ENCODE results near the gene PDIA2. TPM values are rescaled to one million over a fixed set of nuclear protein-coding genes. Genes with fewer than 3 reads are reported as not detected.

PDIA2 gene
- total and polyA plus RNA-seq, 2 experiments from 2014 or later = not detected

DNA sequence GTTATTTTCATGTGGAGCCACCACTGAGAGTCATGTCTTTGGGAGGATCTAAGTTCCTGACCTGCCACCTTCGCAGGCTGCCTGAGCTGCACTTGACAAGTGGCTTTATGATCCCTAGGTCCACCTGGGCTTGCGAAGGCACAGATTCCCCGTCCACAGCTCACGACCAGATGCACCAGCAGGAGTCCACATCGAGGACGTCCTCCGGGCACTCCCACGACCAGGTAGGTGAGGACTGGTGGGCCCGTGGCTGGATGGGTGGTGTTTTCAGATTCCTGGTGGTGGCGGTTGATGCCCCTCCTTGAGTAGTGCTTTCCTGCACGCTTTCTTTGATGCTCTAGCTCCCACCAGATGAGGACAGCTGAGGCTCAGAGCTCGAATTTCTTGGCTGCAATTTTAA is 33.5 kb upstream of the PDIA2 start:
- Histone ChIP-seq H3K4me3 (no peak overlapping the region), H3F3A (ENCODE audit: insufficient read depth) (no peaks in the 10 kb centered on the region), H3K27ac (no peak overlapping the region), H3K27me3 (replicated peaks; ENCODE audit: insufficient read depth) (no peaks in the 10 kb centered on the region), H3K9me2 (ENCODE audit: insufficient read depth) (no peaks in the 10 kb centered on the region), H3K79me2 (ENCODE audit: insufficient read depth) (peaks cover 23% of the 10 kb centered on the region; the same call in 1 of the 2 replicates), H3K4me2 (ENCODE audit: unreplicated experiment) (no peak overlapping the region), H4K20me1 (ENCODE audit: insufficient read depth) (no peaks in the 10 kb centered on the region), H3K4me1 (ENCODE audit: insufficient read depth) (no peaks in the 10 kb centered on the region), H3K36me3 (ENCODE audit: low read depth) (peaks cover 3% of the 10 kb centered on the region; the same call in 1 of the 2 replicates), H2AFZ (no peak overlapping the region), H3K9ac (no peak overlapping the region), H3K9me3 (ENCODE audit: low read depth) (no peaks in the 10 kb centered on the region)
- DNase-seq = no peak
- no peak for TF ChIP-seq EZH2phosphoT487 (IDR thresholded peaks at IDR 0.05; ENCODE audit: insufficient read depth, low read depth)
- TF ChIP-seq EZH2 (IDR thresholded peaks at IDR 0.05; ENCODE audit: insufficient read depth, poor library complexity, severe bottlenecking) = no peak
- in situ Hi-C loops (cut with MboI) = no loop called here
- 82 to 87% methylated on average over 12 of the region's 12 CpGs for WGBS, 2 experiments (ENCODE audit: low coverage in 1 of 2, low lambda C conversion rate in 2 of 2, missing lambda C conversion rate in 2 of 2)

DNA sequence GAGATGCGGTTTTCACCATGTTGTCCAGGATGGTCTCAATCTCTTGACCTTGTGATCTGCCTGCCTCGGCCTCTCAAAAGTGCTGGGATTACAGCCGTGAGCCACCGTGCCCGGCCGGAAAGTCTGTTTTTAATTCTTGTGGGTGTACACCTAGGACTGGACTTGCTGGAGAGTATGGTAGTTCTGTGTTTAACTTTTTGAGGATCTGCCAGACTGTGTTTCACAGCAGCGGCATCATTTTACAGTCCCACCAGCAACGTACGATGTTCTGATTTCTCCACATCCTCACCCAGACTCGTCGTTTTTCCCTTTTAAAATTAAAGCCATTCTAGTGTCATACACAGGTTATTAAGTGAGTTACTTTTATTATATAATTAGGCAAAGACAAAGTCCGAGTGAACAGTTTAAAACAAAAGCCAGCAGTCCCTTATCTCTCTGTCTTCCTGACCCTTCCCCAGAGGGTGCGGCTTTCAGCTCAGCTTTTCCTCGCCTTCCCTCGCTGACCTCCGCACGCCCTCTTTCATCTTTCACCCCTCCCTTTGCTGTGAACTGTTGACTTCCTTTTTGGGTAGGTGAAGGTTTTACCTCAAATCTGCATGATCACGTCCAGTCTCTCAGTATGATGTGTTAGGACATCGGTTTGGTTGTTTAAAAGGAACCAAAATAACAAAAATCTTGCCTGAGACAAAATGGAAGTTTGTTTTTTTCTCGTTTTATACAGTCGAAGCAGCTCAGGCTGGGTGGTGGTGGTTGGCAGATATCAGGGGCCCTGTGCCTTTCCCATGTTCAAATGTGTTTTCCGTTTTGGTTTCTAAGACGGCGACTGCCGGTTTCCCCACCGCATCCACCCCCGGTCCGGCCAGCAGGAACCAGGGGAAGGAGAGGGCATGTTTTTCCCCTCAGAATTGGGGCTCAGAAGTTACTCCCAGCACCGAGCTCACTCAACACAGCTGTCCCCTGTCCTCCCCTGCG is 30.3 kb upstream of the PDIA2 start:
- Histone ChIP-seq H3K9me2 (ENCODE audit: insufficient read depth) (no peaks in the 10 kb centered on the region), H4K20me1 (ENCODE audit: insufficient read depth) (no peaks in the 10 kb centered on the region), H3K9ac (no peak overlapping the region), H3K4me1 (ENCODE audit: insufficient read depth) (no peaks in the 10 kb centered on the region), H3K9me3 (ENCODE audit: low read depth) (no peaks in the 10 kb centered on the region), H3K79me2 (ENCODE audit: insufficient read depth) (no peaks in the 10 kb centered on the region), H2AFZ (no peak overlapping the region), H3F3A (ENCODE audit: insufficient read depth) (no peaks in the 10 kb centered on the region), H3K27ac (no peak overlapping the region), H3K4me2 (ENCODE audit: unreplicated experiment) (no peak overlapping the region), H3K27me3 (replicated peaks; ENCODE audit: insufficient read depth) (no peaks in the 10 kb centered on the region), H3K36me3 (ENCODE audit: low read depth) (peaks cover 7% of the 10 kb centered on the region; the same call in 1 of the 2 replicates), H3K4me3 (no peak overlapping the region)
- in situ Hi-C loops (cut with MboI) = no loop called here
- DNase-seq = no peak
- WGBS, 2 experiments (ENCODE audit: low coverage in 1 of 2, low lambda C conversion rate in 2 of 2, missing lambda C conversion rate in 2 of 2) = 92 to 93% methylated on average over 30 of the region's 30 CpGs
- TF ChIP-seq EZH2phosphoT487 (IDR thresholded peaks at IDR 0.05; ENCODE audit: insufficient read depth, low read depth) (no peak), EZH2 (IDR thresholded peaks at IDR 0.05; ENCODE audit: insufficient read depth, poor library complexity, severe bottlenecking) (no peak)

DNA sequence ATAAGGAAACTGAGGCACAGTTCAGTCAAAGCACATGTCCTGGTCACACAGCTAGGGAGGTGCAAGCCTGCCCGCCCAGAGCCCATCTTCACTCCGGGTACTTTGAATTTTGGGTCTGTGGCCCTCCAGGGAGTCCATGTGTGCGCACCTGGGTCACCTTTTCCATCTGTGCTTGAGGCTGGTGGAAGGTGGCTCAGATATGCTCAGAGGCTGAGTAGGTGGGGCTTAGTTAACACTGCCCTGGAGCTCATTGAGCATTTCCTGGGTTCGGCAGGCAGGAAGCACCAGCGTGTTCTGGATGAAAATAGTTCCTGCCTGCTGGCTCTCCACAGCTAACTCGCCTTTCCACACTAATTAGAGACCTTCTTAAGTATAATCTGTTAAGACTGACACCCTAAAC is 29.1 kb upstream of the PDIA2 start:
- no peak overlapping the region for H2AFZ ChIP-seq
- H3K9me2 ChIP-seq (ENCODE audit: insufficient read depth) = no peaks in the 10 kb centered on the region
- no peak overlapping the region for H3K4me3 ChIP-seq
- H3K36me3 ChIP-seq (ENCODE audit: low read depth) = peaks cover 7% of the 10 kb centered on the region; the same call in 1 of the 2 replicates
- no peak overlapping the region for H3K4me2 ChIP-seq (ENCODE audit: unreplicated experiment)
- no peaks in the 10 kb centered on the region for H3K9me3 ChIP-seq (ENCODE audit: low read depth)
- no peak overlapping the region for H3K27ac ChIP-seq
- H3F3A ChIP-seq (ENCODE audit: insufficient read depth) = no peaks in the 10 kb centered on the region
- no peaks in the 10 kb centered on the region for H4K20me1 ChIP-seq (ENCODE audit: insufficient read depth)
- H3K9ac ChIP-seq = no peak overlapping the region
- TF ChIP-seq EZH2phosphoT487 (IDR thresholded peaks at IDR 0.05; ENCODE audit: insufficient read depth, low read depth) (no peak), EZH2 (IDR thresholded peaks at IDR 0.05; ENCODE audit: insufficient read depth, poor library complexity, severe bottlenecking) (no peak)
- in situ Hi-C loops (cut with MboI) = no loop called here
- H3K79me2 ChIP-seq (ENCODE audit: insufficient read depth) = no peaks in the 10 kb centered on the region
- DNase-seq = no peak
- H3K27me3 ChIP-seq (replicated peaks; ENCODE audit: insufficient read depth) = no peaks in the 10 kb centered on the region
- H3K4me1 ChIP-seq (ENCODE audit: insufficient read depth) = no peaks in the 10 kb centered on the region
- whole genome bisulfite sequencing, 2 experiments (ENCODE audit: low coverage in 1 of 2, low lambda C conversion rate in 2 of 2, missing lambda C conversion rate in 2 of 2) = 77 to 82% methylated on average over 6 of the region's 6 CpGs

DNA sequence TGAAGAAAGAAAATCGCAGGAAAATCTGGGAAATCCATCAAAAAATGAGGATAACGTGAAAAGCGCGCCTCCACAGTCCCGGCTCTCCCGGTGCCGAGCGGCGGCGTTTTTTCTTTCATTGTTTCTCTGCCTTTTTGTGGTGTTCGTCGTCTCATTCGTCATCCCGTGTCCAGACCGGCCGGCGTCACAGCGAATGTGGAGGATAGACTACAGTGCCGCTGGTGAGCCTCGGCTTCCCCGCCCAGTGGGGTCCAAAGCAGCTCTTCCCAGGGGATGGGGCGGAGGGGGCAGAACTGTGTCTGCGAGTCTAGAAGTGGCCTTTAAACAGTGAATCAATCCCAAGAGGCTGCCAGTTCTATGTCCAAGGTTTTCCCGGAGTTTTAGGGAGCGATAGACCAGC is 28.5 kb upstream of the PDIA2 start:
- no peak overlapping the region for H3K27ac ChIP-seq
- H3K4me1 ChIP-seq (ENCODE audit: insufficient read depth) = no peaks in the 10 kb centered on the region
- no peak for DNase-seq
- H3K4me2 ChIP-seq (ENCODE audit: unreplicated experiment) = no peak overlapping the region
- no peak overlapping the region for H3K9ac ChIP-seq
- no peak overlapping the region for H2AFZ ChIP-seq
- H3K36me3 ChIP-seq (ENCODE audit: low read depth) = peaks cover 7% of the 10 kb centered on the region; the same call in 1 of the 2 replicates
- no peaks in the 10 kb centered on the region for H3K79me2 ChIP-seq (ENCODE audit: insufficient read depth)
- H4K20me1 ChIP-seq (ENCODE audit: insufficient read depth) = no peaks in the 10 kb centered on the region
- in situ Hi-C loops (cut with MboI) = no loop called here
- H3K4me3 ChIP-seq = no peak overlapping the region
- no peaks in the 10 kb centered on the region for H3F3A ChIP-seq (ENCODE audit: insufficient read depth)
- no peaks in the 10 kb centered on the region for H3K9me3 ChIP-seq (ENCODE audit: low read depth)
- no peaks in the 10 kb centered on the region for H3K27me3 ChIP-seq (replicated peaks; ENCODE audit: insufficient read depth)
- 91 to 92% methylated on average over 24 to 25 of the region's 25 CpGs for WGBS, 2 experiments (ENCODE audit: low coverage in 1 of 2, low lambda C conversion rate in 2 of 2, missing lambda C conversion rate in 2 of 2)
- no peaks in the 10 kb centered on the region for H3K9me2 ChIP-seq (ENCODE audit: insufficient read depth)
- TF ChIP-seq EZH2phosphoT487 (IDR thresholded peaks at IDR 0.05; ENCODE audit: insufficient read depth, low read depth) (no peak), EZH2 (IDR thresholded peaks at IDR 0.05; ENCODE audit: insufficient read depth, poor library complexity, severe bottlenecking) (no peak)

Measured in GM23248 (cell line).